GM12878 (cell line): ENCODE measurements around the gene ACACA. TPM values are rescaled to one million over a fixed set of nuclear protein-coding genes. Genes with fewer than 3 reads are reported as not detected.

Experiments
- ATAC-seq: fragments of 200-7000 bp; cut with Tn5 transposase; 3 replicates; pipeline ENCODE4 v1.9.1; 2020; ENCODE audit warnings: mild to moderate bottlenecking, moderate library complexity
- BruUV-seq: library from RNA; stranded (reverse); fragments of 400-500 nt; replicated peaks from 2 replicates; lab custom pipeline; 2021; lab: Mats Ljungman, UMichigan
- CTCF ChIA-PET: fragments of 300-600 bp; sonication (Branson Sonifier 250); formaldehyde crosslinking; extraction: SDS; loops from one replicate; lab custom pipeline; 2021; ENCODE audit warnings: inconsistent platforms; lab: Yijun Ruan, JAX
- POLR2A ChIA-PET: fragments of 350-600 bp; formaldehyde crosslinking; extraction: SDS; loops from one replicate; lab custom pipeline; 2021; ENCODE audit warnings: inconsistent platforms; lab: Charles Lee
- RAD21 ChIA-PET: fragments of 300-600 bp; sonication (Branson Sonifier 250); formaldehyde crosslinking; loops from one replicate; lab custom pipeline; 2023; ENCODE audit warnings: antibody characterized with exemption; ENCODE audit not compliant: unreplicated experiment; lab: Charles Lee
- SMC1A ChIA-PET: fragments of 300-600 bp; sonication (Branson Sonifier 250); formaldehyde crosslinking; loops from one replicate; lab custom pipeline; 2023; ENCODE audit not compliant: unreplicated experiment, uncharacterized antibody; lab: Charles Lee
- DNase-seq: peaks from one replicate; pipeline ENCODE4 v3.0.0-alpha.2; 2011; ENCODE audit warnings: low read depth, low spot score
- FAIRE-seq: peaks from 3 replicates; lab custom pipeline; 2011; peaks lifted over from hg19 to GRCh38; lab: Jason Lieb, UNC
- H2AFZ ChIP-seq: 2 replicates; pipeline ENCODE4 v1.6.0; 2011; ENCODE audit warnings: low read depth, low read length, control low read depth; ENCODE audit not compliant: control insufficient read depth
- H3K27ac ChIP-seq: 2 replicates; pipeline ENCODE4 v1.5.1; 2011; ENCODE audit warnings: control low read depth; ENCODE audit not compliant: control insufficient read depth, insufficient read depth
- H3K27me3 ChIP-seq, 2 experiments: replicated peaks in 1 of 2; 2 replicates each; pipeline versions ENCODE4 v1.6.0 to v1.6.1; 2011; ENCODE audit warnings: low read length in 1 of 2; ENCODE audit not compliant: control insufficient read depth in 2 of 2, insufficient read depth in 2 of 2
- H3K36me3 ChIP-seq, 2 experiments: 2 replicates each; pipeline ENCODE4 v1.5.1; 2011; ENCODE audit warnings: low read length in 1 of 2; ENCODE audit not compliant: control insufficient read depth in 2 of 2, insufficient read depth in 2 of 2
- H3K4me1 ChIP-seq: 2 replicates; pipeline ENCODE4 v1.6.1; 2011; ENCODE audit warnings: mild to moderate bottlenecking, low read length, moderate library complexity, mixed read lengths; ENCODE audit not compliant: control insufficient read depth, insufficient read depth
- H3K4me2 ChIP-seq: 2 replicates; pipeline ENCODE4 v1.6.0; 2011; ENCODE audit warnings: control low read depth; ENCODE audit not compliant: control insufficient read depth, insufficient read depth
- H3K4me3 ChIP-seq: fragments of 200-600 bp; sonication (generic); 2 replicates; pipeline ENCODE4 v1.5.1; 2016
- H3K79me2 ChIP-seq: 2 replicates; pipeline ENCODE4 v1.6.0; 2011; ENCODE audit warnings: low read length; ENCODE audit not compliant: control insufficient read depth, insufficient read depth
- H3K9ac ChIP-seq: 2 replicates; pipeline ENCODE4 v1.8.0; 2011; ENCODE audit warnings: low read length, control low read depth, mixed read lengths; ENCODE audit not compliant: control insufficient read depth, insufficient read depth
- H3K9me3 ChIP-seq: replicated peaks from 3 replicates; pipeline ENCODE4 v1.5.1; 2011; ENCODE audit warnings: mild to moderate bottlenecking, low read length; ENCODE audit not compliant: control insufficient read depth, insufficient read depth
- H4K20me1 ChIP-seq: 2 replicates; pipeline ENCODE4 v1.6.0; 2011; ENCODE audit not compliant: control insufficient read depth, insufficient read depth
- RCOR1 ChIP-seq: conservative IDR thresholded peaks from 2 replicates; pipeline ENCODE4 v1.6.1; 2012; ENCODE audit warnings: low read depth, low read length, improper control_type of control experiment
- ZNF622 ChIP-seq: fragments of 450-650 bp; IDR thresholded peaks from 2 replicates; pipeline ENCODE4 v1.6.1; 2017; ENCODE audit warnings: mild to moderate bottlenecking, inconsistent platforms
- WGBS: methylation state at CpG from one replicate; pipeline ENCODE4 v1.1.6; 2016; ENCODE audit warnings: low lambda C conversion rate; ENCODE audit not compliant: insufficient replicate concordance, insufficient coverage; ENCODE audit errors: missing lambda C conversion rate; 5-methylcytosine and 5-hydroxymethylcytosine counted together
- in situ Hi-C: fragments of 300-500 bp; cut with MboI; formaldehyde crosslinking; loops from 9 replicates; pipeline ENCODE4 v1.14.3; 2018; ENCODE audit warnings: mixed read lengths
- intact Hi-C: fragments of 100-400 bp; cut with micrococcal nuclease; formaldehyde crosslinking; loops from one replicate; pipeline ENCODE4 v1.14.2; 2022; ENCODE audit not compliant: unreplicated experiment
- polyA plus RNA-seq, 11 experiments: library from polyadenylated mRNA; depleted of rRNA in 4 of 11; unstranded in 6 of 11; stranded (reverse) in 5 of 11; fragments of >200 nt; fragmentation: Nextera tagmentation in 4 of 11; fragmentation: Illumina TruSeq in 1 of 11; extraction: Ambion mirVana in 4 of 11; extraction: Trizol in 1 of 11; gene quantifications; 1 replicate in 1 of 11; 2 replicates in 10 of 11; pipeline versions ENCODE4 v1.2.1 to v1.2.3, GENCODE V29; 2011 to 2016; ENCODE audit warnings: inconsistent platforms in 2 of 11, missing spikeins in 2 of 11, low read depth in 1 of 11
- total RNA-seq, 4 experiments: library from RNA; depleted of rRNA in 3 of 4; stranded (reverse); fragments of >200 nt in 3 of 4; fragmentation: Illumina TruSeq in 1 of 4; extraction: Trizol in 1 of 4; gene quantifications; 2 replicates each; pipeline versions ENCODE4 v1.2.1 to v1.2.3, GENCODE V29; 2013 to 2021
- TF ChIP-seq, protein P1 (sequence below): IDR thresholded peaks from 2 replicates; pipeline ENCODE4 v1.6.1; 2012; ENCODE audit warnings: low read depth, low read length, improper control_type of control experiment
- TF ChIP-seq, protein P2 (sequence below): fragments of 450-650 bp; IDR thresholded peaks from 2 replicates; pipeline ENCODE4 v1.6.1; 2017; ENCODE audit warnings: low read depth, mild to moderate bottlenecking, moderate library complexity
- TF ChIP-seq, protein P3 (sequence below): fragments of 450-650 bp; formaldehyde crosslinking; IDR thresholded peaks from 2 replicates; pipeline ENCODE4 v1.5.0; 2022; ENCODE audit warnings: mild to moderate bottlenecking, missing genetic modification characterization

The ACACA gene
- total and polyA plus RNA-seq, 10 of the 15 experiments (the other 5 are each of a cell fraction or from before 2014, with no cell fraction given) = 12.9 to 74.2 (median 32.0) TPM

DNA sequence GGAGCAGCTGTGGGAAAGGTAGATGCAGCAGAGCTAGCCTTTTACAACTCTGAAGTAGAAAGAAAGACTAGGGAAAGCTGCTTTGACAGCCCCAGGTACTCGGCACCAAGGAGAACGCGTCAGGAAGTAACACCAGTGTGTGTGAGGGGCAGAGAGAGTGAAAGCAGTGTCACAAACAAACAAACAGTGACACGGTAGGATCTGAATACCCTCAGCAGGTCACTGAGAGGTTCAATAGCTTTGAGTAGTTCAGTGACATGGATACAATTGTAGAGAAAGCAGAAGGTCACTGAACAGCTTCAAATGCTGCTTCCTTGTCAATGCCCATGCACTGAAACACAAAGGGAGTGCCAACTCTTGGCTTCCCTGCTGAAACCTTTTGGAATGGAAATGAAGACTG is 181.2 kb downstream of the ACACA start:
- no peak overlapping the region for H3K27ac ChIP-seq
- no peak for TF ChIP-seq RCOR1
- TF ChIP-seq, protein P1, sequence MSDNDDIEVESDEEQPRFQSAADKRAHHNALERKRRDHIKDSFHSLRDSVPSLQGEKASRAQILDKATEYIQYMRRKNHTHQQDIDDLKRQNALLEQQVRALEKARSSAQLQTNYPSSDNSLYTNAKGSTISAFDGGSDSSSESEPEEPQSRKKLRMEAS = no peak
- TF ChIP-seq, protein P2, sequence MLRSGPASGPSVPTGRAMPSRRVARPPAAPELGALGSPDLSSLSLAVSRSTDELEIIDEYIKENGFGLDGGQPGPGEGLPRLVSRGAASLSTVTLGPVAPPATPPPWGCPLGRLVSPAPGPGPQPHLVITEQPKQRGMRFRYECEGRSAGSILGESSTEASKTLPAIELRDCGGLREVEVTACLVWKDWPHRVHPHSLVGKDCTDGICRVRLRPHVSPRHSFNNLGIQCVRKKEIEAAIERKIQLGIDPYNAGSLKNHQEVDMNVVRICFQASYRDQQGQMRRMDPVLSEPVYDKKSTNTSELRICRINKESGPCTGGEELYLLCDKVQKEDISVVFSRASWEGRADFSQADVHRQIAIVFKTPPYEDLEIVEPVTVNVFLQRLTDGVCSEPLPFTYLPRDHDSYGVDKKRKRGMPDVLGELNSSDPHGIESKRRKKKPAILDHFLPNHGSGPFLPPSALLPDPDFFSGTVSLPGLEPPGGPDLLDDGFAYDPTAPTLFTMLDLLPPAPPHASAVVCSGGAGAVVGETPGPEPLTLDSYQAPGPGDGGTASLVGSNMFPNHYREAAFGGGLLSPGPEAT = no peak
- TF ChIP-seq, protein P3, sequence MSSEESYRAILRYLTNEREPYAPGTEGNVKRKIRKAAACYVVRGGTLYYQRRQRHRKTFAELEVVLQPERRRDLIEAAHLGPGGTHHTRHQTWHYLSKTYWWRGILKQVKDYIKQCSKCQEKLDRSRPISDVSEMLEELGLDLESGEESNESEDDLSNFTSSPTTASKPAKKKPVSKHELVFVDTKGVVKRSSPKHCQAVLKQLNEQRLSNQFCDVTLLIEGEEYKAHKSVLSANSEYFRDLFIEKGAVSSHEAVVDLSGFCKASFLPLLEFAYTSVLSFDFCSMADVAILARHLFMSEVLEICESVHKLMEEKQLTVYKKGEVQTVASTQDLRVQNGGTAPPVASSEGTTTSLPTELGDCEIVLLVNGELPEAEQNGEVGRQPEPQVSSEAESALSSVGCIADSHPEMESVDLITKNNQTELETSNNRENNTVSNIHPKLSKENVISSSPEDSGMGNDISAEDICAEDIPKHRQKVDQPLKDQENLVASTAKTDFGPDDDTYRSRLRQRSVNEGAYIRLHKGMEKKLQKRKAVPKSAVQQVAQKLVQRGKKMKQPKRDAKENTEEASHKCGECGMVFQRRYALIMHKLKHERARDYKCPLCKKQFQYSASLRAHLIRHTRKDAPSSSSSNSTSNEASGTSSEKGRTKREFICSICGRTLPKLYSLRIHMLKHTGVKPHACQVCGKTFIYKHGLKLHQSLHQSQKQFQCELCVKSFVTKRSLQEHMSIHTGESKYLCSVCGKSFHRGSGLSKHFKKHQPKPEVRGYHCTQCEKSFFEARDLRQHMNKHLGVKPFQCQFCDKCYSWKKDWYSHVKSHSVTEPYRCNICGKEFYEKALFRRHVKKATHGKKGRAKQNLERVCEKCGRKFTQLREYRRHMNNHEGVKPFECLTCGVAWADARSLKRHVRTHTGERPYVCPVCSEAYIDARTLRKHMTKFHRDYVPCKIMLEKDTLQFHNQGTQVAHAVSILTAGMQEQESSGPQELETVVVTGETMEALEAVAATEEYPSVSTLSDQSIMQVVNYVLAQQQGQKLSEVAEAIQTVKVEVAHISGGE (CRISPR knock-in tag) = no peak
- no peak for TF ChIP-seq ZNF622
- no peak overlapping the region for H3K4me2 ChIP-seq
- in situ Hi-C loops (loop anchor here (25.0 kb wide), 1 partner anchor 613 kb away; the partner anchor contains the start of gene MRM1), intact Hi-C loops (no loop called here)
- WGBS = 82% methylated on average over 4 of the region's 4 CpGs
- H3K27me3 ChIP-seq = no peaks in the 10 kb centered on the region
- no TSS peak for BruUV-seq
- no peak overlapping the region for H3K4me3 ChIP-seq
- FAIRE-seq = no peak
- ChIA-PET POLR2A (no interaction called here), CTCF (interaction anchor here (0.6 to 1.5 kb wide), 4 partner anchors 13 to 622 kb away, joined by 3 to 5 read pairs (median 3); no protein-coding TSS in a partner anchor), SMC1A (interaction anchor here (0.6 to 2.7 kb wide), 2 partner anchors 11 to 15 kb away, joined by 3 to 7 read pairs; no protein-coding TSS in a partner anchor), RAD21 (no interaction called here)
- no peaks in the 10 kb centered on the region for H3K9me3 ChIP-seq
- H3K9ac ChIP-seq = no peak overlapping the region
- no peaks in the 10 kb centered on the region for H3K4me1 ChIP-seq
- ATAC-seq = no peak
- DNase-seq = no peak
- H2AFZ ChIP-seq = no peak overlapping the region
- no peaks in the 10 kb centered on the region for H3K79me2 ChIP-seq
- peaks cover 4 to 7% of the 10 kb centered on the region in 2 experiments for H3K36me3 ChIP-seq
- H4K20me1 ChIP-seq = no peaks in the 10 kb centered on the region
